Putamen (tissue), 1 donor: ENCODE data around the gene RPN1.
"Not testable (repeated sequence)": the region's sequence is repeated elsewhere in the genome, so short reads cannot be mapped to it uniquely, and the experiment has no call there.

Experiments used
- DNase-seq: peaks from one replicate; pipeline ENCODE4 v3.0.0-alpha.2; 2016; ENCODE audit warnings: low spot score

The RPN1 gene

DNA sequence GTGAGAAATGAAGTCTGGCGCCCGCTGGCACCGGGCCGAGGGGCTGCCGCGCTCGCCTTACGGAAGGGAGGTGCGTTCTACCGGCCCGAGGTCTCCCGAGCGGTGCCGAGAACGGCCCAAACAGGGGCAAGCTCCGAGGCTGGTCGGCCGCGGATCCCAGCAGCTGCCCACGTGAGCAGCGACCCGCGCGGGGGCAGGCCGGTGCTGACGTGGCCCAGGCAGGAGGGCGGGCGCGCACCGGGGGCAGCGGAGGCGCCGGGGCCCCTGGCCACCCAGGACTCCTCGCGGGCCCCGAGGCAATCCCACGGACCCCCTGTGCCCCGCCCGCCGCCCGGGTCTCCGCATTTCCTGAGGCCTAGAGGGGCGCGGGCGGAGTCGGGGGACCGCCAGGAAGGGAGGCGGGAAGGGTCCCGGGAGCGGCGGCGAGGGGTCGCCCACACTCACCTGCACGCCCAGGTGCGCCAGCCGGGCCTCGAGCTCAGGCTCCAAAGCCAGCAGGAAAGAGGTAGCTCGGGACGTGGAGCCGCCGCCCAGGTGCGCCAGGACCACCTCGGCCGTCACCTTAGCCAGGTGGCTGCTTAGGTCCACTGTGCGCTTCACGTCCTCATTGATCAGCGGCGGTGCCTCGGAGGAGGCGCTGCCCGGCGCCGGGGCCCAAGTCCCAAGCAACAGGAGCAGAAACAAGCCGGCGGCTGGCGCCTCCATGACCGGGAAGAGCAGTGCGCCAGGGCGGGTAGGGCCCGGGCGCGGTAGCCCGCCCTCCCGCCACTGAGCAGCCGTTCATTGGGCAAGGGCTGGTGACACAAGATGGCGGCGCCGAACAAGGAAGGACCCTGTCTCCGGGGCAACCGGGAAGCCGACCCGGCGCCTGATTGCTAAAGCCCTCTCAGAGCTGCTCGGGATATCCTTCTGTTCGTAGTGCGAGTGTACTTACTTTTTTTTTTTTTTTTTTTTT is at the start of gene RPN1:
TSS of gene RPN1 (minus strand) at position 723 of the 955 bp plus-strand sequence. CDS start at position 705, 18 bp downstream.
- peak; percentile 92 for DNase-seq

GRCh38 chr3:128698211-128699047 is 47.8 kb upstream of the RPN1 start:
- DNase-seq = peak; percentile 35

DNA sequence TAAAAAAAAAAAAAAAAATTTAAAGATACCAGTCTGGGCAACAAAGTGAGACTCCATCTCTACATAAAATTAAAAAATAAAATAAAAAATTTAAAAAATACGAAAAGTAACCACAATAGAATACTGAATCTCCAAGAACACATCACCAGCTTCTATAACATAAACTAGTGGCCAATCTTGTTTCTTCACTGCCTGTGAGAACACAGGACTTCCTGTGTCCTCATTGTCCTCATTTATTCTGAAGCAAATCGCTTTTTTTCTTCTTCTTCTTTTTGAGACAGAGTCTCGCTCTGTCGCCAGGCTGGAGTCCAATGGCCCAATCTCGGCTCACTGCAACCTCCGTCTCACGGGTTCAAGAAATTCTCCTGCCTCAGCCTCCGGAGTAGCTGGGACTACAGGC is 46.7 kb upstream of the RPN1 start:
- DNase-seq = no peak

DNA sequence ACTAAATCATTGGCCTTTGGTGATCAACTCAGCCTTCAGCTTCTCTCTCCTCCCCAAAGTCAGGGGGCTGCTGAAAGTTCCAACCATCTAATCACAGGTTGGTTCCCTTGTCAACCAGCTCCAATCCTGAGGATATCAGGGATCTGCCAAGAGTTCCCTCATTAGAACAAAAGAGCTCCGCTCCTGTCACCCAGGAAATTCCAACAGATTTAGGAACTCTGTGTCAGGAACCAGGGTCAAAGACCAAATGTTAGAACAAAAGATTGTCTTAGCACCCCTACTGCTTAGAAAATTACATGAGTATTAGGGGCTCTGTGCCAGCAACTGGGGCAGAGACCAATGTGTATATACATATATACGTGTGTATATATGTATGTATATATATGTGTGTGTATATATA is 43.1 kb upstream of the RPN1 start:
- no peak for DNase-seq

DNA sequence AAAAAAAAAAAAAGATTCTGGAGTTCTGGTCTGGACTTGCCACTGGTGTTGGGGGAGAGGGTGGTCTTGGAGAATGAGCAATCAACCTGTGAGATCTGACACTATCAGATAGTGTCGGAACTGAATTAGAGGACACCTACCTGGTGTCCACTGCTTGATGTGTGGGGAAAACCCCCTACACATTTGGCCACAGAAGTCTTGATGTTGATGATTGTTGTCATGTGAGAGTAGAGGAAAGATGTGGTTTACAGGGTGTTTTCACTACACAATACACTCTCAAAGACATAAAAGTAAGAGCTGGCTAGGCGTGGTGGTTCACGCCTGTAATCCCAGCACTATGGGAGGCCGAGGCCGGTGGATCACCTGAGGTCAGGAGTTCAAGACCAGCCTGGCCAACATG is 38.4 kb upstream of the RPN1 start:
- DNase-seq = no peak

- DNase-seq = no peak
Measured at GRCh38 chr3:128686465-128686864, 35.8 kb upstream of the RPN1 start.

- no peak for DNase-seq
Measured at GRCh38 chr3:128684986-128685726, 34.5 kb upstream of the RPN1 start.

DNA sequence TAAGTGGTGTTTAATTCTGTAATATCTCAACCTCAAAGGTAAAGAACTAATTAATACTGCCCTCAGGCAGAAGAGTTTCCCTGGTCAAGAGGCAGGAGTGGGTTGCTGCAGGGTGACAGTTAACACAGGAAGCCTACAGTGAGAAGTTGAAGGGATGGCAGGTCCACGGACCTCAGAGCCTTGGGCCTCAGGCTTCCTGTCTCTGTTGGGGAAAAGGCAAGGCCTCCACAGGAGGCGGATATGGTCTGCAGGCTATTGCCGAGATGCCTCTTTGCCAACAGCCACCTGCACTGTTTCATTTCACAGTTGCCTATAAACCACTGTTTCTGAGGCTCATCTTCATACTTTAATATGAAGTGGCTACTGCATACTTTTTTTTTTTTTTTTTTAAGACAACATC is 33.3 kb upstream of the RPN1 start:
- DNase-seq = no peak

DNA sequence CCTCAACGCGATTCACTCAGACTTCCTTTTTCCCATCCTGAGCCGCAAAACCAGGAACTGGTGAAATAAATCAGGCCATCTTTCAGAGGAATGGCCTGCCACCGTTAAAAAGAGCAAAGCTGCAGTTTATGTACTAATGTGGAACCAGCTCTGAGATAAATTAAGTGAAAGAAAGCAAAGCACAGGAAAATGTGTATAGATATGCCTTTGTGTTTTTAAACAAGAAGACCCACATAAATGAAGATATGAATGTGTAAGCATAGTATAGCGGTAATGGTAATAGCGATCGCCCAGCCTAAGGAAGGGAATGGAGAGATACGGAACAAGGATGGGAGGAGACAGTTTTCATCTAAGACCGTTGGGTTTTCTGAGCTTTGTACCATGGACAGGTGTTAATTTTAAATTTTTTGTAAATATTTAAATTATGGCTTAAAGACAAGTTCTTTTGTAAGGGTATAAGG is 30.8 kb upstream of the RPN1 start:
- DNase-seq = no peak

- DNase-seq = peak; percentile 98
Measured at GRCh38 chr3:128680603-128681368, 30.2 kb upstream of the RPN1 start.

DNA sequence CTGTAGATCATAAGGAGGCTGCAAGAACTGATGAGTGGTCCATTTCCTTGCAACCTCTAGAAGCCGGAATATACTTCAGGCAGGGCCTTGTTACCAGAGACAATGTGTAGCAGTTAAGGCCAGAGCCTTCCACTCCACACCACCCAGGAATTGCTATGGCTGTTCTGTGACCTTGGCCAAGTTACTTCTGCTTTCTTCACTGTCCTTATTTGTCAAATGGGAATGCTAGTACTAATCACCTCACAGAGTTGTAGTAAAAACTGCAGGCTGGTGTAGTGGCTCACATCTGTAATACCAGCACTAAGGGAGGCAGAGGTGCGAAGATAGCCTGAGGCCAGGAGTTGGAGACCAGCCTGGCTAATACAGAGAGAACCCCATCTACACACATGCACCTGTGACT is 28.7 kb upstream of the RPN1 start:
- no peak for DNase-seq

DNA sequence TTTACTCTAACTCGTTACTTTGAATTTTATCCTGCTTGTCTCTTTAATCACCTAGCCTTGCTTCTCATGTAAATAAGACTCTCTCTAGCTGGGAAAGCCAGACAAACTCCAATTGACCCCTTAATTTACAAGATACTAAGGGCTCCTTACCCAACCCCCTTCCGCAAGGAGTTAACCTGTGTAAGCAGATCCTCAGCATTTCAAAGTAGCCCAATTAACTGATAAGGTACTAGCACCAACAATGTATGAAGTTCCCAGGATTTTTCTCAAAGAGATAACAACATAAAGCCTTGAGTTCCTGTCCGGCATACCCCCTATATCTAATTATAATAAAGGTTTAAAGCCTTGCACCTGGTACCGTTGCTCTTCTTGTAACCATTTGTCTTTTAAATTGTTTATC is 25.2 kb upstream of the RPN1 start:
- not testable (repeated sequence) for DNase-seq

DNA sequence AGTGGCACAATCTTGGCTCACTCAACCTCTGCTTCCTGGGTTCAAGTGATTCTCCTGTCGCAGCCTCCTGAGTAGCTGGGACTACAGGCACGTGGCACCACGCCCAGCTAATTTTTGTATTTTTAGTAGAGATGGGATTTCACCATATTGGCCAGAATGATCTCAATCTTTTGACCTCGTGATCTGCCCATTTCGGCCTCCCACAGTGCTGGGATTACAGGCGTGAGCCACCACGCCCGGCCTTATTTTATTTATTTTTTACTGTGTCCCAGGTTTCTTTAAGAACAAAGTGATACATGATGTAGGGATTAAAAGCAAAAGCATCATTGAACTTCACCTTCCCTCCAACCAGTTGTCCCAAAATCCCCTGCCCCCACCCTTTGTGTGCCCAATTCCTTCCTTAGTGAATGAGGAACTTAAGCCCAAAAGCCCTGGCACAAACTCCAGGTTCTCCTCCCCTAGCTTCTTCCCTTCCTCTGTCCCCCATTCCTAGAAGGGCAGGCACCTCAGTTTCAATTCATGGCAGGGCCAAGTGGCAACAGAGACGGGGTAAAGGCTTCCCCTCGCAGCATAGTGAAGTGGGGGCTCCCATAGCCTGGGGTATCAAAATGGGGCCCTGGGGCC is 23.7 kb upstream of the RPN1 start:
- no peak for DNase-seq

DNA sequence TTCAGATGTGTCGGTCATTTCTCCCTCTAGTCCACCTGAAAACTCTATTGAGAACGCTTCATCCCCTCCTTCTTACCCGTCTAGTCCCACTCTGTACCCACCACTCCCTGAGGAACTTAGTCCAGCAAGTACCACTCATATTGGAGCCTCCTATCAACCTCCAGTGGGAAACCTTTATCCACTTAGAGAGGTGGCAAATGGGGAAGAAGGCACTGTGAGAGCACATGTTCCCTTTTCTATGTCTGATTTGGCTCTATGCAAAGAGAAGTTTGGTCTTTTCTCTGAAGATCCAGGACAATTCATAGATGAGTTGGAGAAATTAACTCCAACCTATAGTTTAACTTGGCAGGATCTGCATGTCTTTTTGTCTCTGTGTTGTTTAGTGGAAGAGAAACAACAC is 17.0 kb upstream of the RPN1 start:
- no peak for DNase-seq

GRCh38 chr3:128665362-128666021 is 14.9 kb upstream of the RPN1 start:
- DNase-seq = no peak

- no peak for DNase-seq
Measured at GRCh38 chr3:128663151-128663550, 12.5 kb upstream of the RPN1 start.

DNA sequence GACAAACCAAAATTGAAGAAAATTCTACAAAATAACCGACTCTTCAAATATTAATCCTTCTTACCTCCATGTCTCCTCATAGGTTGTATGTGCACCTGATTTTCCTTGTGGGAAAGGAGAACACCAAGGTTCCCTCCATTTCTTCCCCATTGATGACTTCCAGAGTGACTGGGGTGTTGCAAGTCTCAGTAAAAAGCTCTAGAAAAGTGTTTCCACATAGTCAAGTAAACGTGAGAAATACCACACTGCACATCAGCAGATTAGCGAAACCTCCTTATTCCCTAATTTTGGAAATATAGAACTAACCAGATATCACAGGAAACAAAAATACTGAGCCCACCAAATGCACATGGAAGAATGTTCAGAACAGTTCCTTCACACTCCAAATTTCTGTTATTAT is 4.9 kb upstream of the RPN1 start:
- no peak for DNase-seq

GRCh38 chr3:128653993-128654805 is 3.6 kb upstream of the RPN1 start:
- not testable (repeated sequence) for DNase-seq

DNA sequence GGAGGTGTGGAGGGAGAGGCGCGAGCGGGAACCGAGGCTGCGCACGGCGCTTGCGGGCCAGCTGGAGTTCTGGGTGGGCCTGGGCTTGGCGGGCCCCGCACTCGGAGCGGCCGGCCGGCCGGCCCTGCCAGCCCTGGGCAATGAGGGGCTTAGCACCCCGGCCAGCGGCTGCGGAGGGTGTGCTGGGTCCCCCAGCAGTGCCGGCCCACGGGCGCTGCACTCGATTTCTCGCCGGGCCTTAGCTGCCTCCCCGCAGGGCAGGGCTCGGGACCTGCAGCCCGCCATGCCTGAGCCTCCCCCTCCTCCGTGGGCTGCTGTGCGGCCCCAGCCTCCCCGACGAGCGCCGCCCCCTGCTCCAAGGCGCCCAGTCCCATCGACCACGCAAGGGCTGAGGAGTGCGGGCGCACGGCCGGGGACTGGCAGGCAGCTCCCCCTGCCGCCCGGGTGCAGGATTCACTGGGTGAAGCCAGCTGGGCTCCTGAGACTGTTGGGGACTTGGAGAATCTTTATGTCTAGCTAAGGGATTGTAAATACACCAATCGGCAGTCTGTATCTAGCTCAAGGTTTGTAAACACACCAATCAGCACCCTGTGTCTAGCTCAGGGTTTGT is 2.9 kb upstream of the RPN1 start:
- not testable (repeated sequence) for DNase-seq
